Keratinocyte (primary cell): ENCODE measurements around the gene IL27RA.

Experiments
- EZH2 ChIP-seq: IDR thresholded peaks from one replicate; pipeline ENCODE4 v1.6.1; 2012; ENCODE audit warnings: inconsistent platforms, mild to moderate bottlenecking, low read length, moderate library complexity
- TF ChIP-seq, protein P1 (sequence below), 3 experiments: IDR thresholded peaks in 1 of 3; conservative IDR thresholded peaks in 1 of 3; optimal IDR thresholded peaks in 1 of 3; 2 replicates in 2 of 3; 3 replicates in 1 of 3; pipeline versions ENCODE3 to v1.5.1; 2011; ENCODE audit warnings: low read length in 3 of 3, mild to moderate bottlenecking in 3 of 3, moderate library complexity in 2 of 3, control low read depth in 1 of 3, inconsistent platforms in 1 of 3; ENCODE audit not compliant: insufficient read depth in 2 of 3; ENCODE audit errors: extremely low read depth in 1 of 3

GRCh38 chr19:14054721-14055120 lies 23.2 kb downstream of the IL27RA start:
- TF ChIP-seq, protein P1, sequence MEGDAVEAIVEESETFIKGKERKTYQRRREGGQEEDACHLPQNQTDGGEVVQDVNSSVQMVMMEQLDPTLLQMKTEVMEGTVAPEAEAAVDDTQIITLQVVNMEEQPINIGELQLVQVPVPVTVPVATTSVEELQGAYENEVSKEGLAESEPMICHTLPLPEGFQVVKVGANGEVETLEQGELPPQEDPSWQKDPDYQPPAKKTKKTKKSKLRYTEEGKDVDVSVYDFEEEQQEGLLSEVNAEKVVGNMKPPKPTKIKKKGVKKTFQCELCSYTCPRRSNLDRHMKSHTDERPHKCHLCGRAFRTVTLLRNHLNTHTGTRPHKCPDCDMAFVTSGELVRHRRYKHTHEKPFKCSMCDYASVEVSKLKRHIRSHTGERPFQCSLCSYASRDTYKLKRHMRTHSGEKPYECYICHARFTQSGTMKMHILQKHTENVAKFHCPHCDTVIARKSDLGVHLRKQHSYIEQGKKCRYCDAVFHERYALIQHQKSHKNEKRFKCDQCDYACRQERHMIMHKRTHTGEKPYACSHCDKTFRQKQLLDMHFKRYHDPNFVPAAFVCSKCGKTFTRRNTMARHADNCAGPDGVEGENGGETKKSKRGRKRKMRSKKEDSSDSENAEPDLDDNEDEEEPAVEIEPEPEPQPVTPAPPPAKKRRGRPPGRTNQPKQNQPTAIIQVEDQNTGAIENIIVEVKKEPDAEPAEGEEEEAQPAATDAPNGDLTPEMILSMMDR (optimal IDR thresholded peaks at IDR 0.05 in 1 of 3, IDR thresholded peaks at IDR 0.05 in 1 of 3, conservative IDR thresholded peaks at IDR 0.05 in 1 of 3; ENCODE audit: extremely low read depth in 1 of 3, insufficient read depth in 2 of 3, low read length in 3 of 3): no peak
- no peak for TF ChIP-seq EZH2
